ENCODE results near the gene SELE.

Gene SELE, protein sequence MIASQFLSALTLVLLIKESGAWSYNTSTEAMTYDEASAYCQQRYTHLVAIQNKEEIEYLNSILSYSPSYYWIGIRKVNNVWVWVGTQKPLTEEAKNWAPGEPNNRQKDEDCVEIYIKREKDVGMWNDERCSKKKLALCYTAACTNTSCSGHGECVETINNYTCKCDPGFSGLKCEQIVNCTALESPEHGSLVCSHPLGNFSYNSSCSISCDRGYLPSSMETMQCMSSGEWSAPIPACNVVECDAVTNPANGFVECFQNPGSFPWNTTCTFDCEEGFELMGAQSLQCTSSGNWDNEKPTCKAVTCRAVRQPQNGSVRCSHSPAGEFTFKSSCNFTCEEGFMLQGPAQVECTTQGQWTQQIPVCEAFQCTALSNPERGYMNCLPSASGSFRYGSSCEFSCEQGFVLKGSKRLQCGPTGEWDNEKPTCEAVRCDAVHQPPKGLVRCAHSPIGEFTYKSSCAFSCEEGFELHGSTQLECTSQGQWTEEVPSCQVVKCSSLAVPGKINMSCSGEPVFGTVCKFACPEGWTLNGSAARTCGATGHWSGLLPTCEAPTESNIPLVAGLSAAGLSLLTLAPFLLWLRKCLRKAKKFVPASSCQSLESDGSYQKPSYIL

DNA sequence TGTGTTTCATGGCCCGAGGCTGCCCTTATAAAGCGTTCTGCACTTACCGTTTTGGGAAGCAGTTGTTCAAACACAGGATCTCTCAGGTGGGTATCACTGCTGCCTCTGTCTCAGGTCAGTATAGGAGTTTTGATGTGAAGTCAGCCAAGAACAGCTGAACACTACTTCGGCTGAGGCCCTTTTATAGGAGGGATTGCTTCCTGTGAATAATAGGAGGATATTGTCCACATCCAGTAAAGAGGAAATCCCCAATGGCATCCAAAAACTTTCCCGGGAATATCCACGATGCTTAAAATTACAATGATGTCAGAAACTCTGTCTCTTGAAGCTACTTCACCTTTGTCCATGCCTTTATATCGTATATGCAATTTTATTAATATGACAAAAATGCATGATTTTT is at the start of gene SELE:
SELE (minus strand) TSS at position 156 of the 400 bp plus-strand sequence. CDS start 467 bp downstream, outside the sequence.
- no peak for DNase-seq (ENCODE audit: low read depth in 4 of 4, low spot score in 1 of 4)

DNA sequence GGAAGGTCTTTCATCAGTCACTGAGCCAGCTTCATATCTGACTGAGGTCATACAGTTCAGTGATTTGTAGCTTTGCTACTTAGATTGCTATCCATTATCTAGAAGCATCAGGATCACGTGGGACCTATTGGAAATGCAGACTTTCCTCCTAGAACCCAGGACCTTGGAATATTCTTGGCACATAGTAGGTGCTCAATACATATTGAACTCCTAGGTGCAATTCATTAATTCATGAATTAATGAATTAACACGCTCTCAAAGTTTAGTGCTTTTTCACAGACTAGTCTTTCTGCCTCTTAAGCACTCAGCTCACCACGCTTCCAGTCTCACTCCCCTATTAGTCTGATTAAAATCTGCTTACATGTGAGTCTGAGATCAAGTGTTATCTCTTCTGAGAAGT is 48.7 kb upstream of the SELE start:
- no peak for DNase-seq (ENCODE audit: low read depth in 4 of 4, low spot score in 1 of 4)

DNA sequence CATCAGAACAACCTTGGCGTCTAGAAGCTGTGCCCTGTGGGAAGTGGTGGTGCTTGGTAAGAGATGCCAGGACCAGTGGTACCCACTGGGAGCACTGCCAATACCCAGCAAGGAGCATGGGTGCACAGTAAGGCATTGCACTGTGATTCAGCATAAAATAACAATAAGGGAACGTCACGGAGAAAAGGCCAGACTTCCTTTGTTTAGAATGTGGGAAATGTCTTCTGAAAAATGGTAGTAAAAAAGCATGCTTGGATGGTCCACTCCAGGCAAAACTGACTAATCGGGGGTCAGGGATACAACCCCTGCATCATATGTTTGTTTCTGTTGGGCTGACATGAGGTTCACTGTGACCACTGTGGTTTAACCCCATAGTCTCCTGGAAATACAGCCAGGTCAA is 46.1 kb upstream of the SELE start:
- DNase-seq (ENCODE audit: low read depth in 4 of 4, low spot score in 1 of 4), result no peak

DNA sequence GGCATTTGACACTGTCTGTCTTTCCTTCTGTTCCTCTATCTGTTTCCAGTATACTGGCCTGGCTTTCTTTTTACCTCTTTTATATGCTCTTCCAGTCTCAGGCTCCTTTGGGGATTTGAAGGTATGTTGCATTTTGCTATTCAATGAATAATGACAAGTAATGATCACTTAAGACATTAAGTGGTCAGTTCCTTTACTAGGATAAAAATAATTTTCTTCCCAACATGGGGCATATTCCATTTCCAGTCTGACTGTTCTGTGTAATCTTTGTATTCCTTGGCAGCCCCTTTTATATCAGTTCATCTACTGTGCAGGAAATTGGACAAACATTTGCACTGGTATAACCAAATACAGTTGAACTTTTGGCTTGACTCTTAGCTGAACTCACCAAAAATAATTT is 45.3 kb upstream of the SELE start:
- no peak for DNase-seq (ENCODE audit: low read depth in 4 of 4, low spot score in 1 of 4)

DNA sequence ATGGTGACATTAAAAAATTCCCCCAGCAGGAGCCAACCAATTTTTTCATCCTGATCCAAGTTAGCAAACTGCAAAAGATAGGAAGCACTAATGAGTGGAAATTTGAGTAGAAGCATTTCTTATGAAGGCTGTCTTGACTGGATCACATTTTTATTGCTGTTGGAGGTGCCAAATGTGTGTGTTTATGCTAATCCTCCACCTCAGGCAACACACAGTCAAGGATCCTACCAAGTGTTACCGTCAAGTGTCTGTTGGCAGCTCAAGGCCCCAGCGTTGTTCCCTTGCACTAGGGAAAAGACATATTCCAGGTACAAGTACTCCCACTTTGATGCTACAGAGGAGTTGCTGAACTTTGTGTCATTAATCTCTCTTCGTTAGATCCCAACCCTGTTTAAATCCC is 42.6 kb upstream of the SELE start:
- DNase-seq (ENCODE audit: low read depth in 4 of 4, low spot score in 1 of 4), result no peak

DNA sequence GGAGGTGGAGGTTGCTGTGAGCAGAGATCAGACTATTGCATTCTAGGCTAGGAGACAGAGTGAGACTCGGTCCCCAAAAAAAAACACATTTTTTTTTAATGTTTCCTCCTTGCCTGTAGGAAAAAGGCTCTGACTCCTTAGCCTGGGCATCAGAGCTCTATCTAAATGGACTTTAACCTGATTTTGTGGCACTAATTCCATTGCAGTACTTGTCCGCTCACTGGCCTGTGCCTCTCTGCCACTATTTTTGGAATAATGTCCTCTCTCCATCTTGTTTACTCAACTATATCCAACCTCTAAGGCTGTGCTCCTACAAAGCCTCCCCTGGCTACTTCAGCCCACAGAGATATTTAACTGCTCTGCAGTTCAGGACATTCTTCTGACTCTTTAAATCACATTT is 34.3 kb upstream of the SELE start:
- no peak for DNase-seq (ENCODE audit: low read depth in 4 of 4, low spot score in 1 of 4)

DNA sequence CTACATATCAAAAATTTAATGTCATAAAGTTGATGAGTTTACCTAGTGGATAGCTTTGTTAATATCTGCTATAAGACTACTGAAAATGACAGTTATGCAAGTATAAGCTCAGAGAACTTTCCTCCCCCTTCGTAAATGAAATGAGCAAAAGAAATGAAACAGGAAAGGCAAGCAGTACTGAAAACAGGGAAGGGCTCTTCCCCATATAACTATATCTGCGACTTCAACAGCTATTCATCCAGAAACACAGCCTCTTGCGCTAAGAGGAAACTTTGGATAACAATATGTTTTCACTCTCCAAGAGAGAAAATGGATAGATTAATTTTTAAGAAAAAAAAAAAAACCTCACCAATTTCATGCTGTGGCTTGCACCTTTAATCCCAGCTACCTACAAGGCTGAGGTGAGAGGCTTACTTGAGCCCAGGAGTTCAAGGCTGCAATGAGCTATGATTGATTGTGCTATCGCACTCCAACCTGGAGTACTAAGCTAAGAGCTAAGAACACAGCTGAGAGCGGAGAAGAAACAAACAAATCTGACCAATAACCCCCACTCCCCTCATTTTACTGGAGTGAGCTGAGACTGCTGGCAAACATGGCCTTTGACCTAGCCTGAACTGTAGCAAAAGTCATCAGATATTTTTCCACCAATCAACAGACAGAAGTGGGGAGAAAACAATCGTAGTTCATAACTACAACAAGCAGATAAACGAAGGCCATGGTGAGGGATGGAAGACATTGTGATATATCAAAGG is 31.9 kb upstream of the SELE start:
- no peak for DNase-seq (ENCODE audit: low read depth in 4 of 4, low spot score in 1 of 4)

DNA sequence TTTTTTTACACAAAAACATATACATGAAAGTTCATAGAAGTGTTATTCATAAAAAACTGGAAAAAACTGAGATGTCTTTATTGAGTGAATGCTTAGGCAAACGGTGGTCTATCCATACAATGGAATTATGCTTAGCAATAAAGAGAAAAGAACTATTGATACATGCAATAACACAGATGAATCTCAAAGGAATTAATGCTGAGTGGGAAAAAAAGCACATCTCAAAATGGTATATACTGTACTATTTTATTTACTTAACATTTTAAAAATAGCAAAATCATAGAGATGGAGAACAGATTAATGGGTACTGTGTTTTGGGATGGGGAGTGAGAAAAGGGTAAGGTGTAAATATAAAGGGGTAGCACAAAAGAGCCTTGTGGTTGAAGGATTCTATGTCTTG is 31.0 kb upstream of the SELE start:
- DNase-seq (ENCODE audit: low read depth in 4 of 4, low spot score in 1 of 4), result no peak

DNA sequence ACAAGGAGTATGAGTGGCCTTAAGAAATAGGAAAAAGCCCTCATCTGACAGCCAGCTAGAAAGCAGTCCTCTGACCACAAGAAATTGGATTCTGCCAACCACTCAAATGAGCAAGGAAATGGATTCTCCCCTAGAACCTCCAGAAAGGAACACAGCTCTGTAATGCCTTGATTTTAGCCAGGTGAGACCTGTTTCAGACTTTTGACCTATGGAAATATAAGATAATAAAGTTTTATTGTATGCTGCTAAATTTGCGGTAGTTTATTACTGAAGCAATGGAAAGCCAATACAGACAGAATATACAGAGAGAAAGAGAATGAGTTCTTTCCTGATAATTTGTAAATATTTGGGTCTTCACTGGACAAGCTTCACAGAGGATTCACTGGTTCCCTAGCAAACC is 28.8 kb upstream of the SELE start:
- no peak for DNase-seq (ENCODE audit: low read depth in 4 of 4, low spot score in 1 of 4)

DNA sequence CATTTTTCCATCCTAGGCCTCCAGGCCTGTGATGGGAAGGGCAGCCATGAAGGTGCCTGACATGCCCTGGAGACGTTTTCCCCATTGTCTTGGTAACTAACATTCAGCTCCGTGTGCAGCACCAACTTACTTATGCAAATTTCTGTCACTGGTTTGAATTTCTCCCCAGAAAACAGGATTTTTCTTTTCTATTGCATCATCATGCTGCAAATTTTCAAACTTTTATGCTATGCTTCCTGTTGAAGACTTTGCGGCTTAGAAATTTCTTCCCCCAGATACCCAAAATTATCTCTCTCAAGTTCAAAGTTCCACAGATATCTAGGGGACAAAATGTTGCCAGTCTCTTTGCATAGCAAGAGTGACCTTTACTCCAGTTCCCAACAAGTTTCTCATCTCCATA is 25.2 kb upstream of the SELE start:
- no peak for DNase-seq (ENCODE audit: low read depth in 4 of 4, low spot score in 1 of 4)

DNA sequence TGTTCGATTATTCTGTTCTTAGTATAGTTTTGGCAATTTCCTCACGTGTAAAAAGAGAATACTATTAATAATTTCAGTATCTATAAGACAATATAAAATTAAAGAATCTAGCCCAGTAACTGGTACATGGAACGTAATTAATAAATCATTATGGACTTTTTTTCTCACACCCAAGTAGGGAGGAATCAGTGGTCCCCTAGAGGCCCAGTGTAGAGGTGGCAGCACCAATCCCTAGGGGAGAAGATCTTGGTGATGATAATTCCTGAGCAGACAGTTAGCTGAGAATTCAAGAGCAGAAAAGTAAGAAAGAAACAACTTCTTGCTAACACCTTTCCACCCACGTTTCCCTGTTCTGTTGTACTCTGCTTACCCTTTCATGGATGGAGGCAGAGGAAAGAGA is 19.7 kb upstream of the SELE start:
- DNase-seq (ENCODE audit: low read depth in 4 of 4, low spot score in 1 of 4), result no peak

DNA sequence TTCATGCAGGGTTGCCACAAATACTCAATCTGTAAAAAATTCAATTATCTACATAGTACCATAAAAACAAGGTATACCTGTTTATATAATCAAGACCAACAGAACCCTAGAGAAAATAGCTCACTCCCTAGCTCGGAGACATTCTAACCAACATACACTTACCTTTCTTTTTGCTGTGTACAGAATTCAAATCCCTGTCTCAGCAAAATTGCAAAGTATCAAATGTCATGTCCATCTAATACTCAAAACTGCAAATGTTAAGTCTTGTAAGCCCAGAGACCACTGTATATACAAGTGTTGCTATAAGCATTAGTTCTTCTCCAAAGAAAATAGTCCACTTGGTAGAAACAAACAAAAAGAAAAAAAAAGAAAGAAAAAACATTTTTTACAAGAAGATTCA is 16.2 kb upstream of the SELE start:
- no peak for DNase-seq (ENCODE audit: low read depth in 4 of 4, low spot score in 1 of 4)

DNA sequence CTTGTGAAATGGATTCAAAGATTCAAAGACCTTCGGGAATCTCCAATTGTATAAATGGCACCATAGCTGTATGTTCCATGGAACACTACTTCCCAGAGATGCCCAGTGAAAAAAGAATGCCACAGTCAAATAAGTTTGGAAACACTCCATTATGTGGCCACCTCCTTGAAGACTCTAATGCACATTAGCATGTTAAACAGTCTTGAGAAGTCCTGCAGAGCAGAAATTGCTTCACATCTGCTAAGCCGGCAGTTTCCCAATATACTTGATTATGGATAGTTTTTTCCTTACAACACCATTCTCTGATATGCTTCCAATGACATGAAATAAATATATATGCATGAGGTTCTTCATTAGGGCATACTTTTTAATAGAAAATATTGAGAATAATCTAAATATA is 12.7 kb upstream of the SELE start:
- no peak for DNase-seq (ENCODE audit: low read depth in 4 of 4, low spot score in 1 of 4)

DNA sequence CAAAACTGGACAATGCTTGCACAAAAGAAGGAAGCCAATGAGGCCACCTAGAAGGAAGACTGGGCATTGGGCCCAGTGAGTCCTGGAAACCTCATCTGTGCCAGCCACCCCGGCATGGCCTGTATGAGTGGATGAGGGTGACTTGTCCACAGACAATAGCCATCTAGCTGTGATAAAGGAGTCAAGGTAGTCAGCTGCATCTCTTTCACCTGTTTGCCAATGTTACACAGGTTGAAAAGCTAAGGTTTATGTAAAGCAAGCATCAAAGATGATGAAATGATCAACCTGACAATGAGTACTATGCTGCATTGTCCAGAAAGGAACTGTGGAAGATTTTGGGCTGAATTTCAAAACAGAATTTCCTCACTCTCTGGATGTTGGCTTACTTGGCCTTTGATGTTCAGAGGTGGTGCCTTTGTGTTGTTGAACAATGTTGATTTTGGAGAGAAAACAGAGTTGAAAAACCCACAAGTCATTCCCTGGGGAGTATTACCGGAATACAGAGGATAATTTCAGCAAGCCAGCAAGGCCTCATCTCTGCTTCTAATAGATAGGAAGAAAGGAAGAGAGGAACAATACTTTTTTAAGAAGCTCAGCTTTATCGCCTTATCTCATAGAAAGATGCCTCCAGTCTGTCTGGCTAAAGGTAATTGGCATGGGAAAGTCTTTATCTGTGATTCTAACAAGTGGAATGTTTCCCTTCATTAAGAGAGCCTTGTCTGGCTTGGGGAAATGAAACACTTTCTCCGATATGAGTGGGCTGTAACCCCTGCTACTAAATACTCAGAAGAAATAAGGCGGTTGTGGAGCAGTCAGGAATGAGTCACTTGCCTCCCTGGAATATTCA is 11.4 kb upstream of the SELE start:
- no peak for DNase-seq (ENCODE audit: low read depth in 4 of 4, low spot score in 1 of 4)

DNA sequence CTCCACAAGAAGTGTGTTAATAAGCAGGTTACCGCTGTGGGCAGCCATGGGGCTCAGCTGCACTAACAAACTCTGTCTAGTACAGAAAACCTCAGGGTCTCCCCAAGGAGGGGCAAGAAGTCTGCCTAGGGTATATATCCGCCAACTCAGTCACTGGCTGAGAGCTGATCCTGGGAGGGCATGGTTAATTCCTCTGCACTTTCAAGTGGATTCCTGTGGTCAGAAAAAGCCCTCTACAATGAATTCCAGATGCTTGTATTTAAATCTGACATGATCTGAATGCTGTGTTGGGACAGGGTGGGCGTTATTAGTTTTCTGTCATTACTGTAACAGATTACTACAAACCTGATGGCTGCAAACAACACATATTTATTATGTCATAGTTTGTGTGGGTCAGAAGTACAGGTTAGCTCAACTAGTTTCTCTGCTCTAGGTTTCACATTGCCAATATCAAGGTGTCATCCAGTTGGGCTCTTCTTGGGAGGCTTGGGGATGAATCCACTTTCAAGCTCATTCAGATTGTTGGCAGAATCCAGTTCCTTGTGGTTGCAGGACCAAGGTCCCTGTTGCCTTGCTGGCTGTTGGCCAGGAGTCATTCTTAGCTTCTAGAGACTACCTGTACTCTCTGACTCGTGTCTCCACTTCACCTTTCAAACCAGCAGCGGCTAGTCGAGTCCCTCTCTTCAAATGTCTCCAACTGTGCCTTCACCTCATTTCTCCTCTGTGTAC is 8.0 kb upstream of the SELE start:
- DNase-seq (ENCODE audit: low read depth in 4 of 4, low spot score in 1 of 4), result no peak

DNA sequence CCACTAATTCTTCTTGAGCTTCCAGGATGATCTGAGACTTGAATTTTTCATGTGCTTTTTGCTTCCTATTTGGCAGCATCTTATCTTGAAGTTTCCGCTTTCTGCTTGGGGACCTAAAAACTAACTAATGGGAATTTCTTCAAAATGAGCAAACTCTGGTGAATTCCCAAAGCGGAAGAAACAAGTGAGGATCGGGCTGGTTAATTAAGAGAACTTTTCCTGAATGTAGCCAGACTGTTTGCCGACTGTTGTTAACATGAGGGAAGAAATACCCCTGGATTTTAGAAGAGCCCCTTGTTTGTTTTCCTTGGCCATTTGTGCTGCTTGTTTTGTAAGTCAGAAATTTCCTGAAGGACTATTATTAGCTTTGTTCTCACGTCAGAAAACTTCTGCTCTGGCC is 6.1 kb upstream of the SELE start:
- no peak for DNase-seq (ENCODE audit: low read depth in 4 of 4, low spot score in 1 of 4)

DNA sequence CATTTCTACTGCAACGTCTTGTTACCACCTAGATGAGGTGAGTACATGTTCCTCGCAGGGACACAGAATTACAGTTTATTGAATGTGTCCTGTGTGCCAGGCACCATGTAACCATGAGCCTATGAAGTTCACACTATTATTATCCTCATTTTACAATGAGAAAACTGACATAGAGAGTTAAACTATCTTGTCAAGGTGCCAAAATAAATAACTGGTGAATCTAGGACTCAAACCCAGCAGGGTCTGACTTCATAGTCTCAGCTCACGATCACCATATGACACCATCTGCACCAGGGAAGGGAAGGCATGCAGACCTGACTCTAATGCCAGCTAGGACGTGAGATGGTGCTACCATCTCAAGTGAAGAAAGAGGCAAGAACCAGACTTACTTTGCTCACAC is 2.4 kb downstream of the SELE start:
- no peak for DNase-seq (ENCODE audit: low read depth in 4 of 4, low spot score in 1 of 4)

DNA sequence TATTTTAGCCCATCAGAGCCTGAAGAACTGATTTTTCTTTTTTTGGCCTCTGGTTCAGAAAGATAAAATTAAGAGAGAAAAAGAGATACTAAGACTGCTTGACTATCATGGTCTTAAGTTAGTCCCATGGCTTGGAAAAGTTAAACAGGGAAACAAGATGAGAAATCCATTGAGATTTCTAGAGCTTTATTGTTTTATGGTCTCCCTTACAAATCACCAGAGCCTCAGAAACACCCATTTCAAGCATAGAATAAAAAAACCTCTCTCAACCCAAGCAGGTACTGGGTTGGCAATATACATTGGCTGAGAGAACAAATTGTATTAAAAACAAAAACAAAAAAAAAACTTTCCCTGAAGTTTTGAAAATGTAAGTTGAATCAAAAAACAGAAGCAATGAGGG is 3.9 kb downstream of the SELE start:
- no peak for DNase-seq (ENCODE audit: low read depth in 4 of 4, low spot score in 1 of 4)

DNA sequence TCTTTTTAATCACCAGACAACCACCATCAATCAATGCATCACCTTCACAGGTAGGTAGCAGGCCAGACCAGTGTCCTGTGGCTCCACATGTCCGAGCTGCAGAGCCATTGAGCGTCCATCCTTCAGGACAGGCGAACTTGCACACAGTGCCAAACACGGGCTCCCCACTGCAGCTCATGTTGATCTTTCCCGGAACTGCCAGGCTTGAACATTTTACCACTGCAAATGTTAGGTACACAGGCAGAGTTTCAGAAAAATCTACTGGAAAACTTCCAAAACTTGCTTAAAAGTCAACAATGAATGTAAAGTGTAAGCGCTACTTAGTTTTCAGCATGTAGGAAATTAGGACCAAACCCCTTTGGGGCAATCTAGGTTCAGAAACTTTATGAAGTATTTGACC is 6.6 kb downstream of the SELE start:
- no peak for DNase-seq (ENCODE audit: low read depth in 4 of 4, low spot score in 1 of 4)

DNA sequence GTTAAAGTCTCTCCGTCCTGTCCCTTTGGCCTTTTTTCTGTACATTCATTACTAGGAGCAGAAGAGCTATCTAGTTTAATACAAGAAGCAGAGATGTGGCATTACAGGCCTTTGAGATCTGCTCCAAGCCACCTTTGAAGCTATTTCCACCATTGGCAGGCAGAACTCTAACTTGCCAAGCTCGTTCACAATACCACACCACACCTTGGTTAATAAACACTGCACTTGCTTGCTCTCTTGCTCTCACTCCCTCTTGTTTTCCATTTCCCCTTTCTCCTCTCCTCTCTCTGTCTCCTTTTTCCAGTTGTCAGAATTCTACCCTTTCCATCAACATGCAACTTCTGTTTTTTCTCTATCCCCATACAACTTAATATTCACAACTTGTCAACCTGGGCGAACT is 7.0 kb downstream of the SELE start:
- DNase-seq (ENCODE audit: low read depth in 4 of 4, low spot score in 1 of 4), result no peak

DNA sequence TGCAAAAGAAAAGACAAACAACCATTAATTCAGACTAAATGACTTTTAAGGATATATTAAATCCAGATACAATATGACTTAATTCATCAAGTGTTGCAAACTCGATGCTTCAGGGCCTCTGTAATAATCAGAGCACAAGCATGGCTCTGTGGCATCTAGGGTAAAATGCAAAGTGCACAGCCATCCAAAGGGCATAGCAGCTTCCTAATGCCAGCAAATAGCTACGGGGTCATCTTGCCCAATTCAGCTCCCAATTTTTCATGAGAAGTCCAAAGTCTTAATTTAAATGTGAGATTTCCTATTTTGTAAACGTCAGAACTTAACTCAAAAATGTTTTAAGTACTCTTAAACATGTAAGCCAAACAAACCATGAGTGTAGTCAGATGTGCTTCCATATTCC is 7.9 kb downstream of the SELE start:
- DNase-seq (ENCODE audit: low read depth in 4 of 4, low spot score in 1 of 4), result no peak
